Measurements from ENCODE around the gene ERI3. TPM values are rescaled to one million over a fixed set of nuclear protein-coding genes. Genes with fewer than 3 reads are reported as not detected.

Gene ERI3
- total RNA-seq, 1 donor from 2014 or later, result 69.3 TPM

GRCh38 chr1:44237721-44238457, 117.2 kb downstream of the ERI3 start:
- H3K27me3 ChIP-seq, result no peaks in the 10 kb centered on the region
- peak overlapping the region in 1 of 2 donors; percentile 30 for H3K4me3 ChIP-seq
- intact Hi-C loops (cut with DNase I), result no loop called here
- peak; percentile 26 to 59 (median 59) for TF ChIP-seq CTCF (IDR thresholded peaks at IDR 0.05)
- DNase-seq (ENCODE audit: low spot score in 2 of 2), result peak in 1 of 2 donors; percentile 72
- peaks cover 11 to 23% of the 10 kb centered on the region in 2 donors for H3K4me1 ChIP-seq
- no peaks in the 10 kb centered on the region for H3K9me3 ChIP-seq
- H3K27ac ChIP-seq, result peak overlapping the region; percentile 3 to 84
- peaks cover 0 to 4% of the 10 kb centered on the region in 2 donors for H3K36me3 ChIP-seq

- Histone ChIP-seq H3K27ac (no peak overlapping the region), H3K27me3 (no peaks in the 10 kb centered on the region), H3K9me3 (no peaks in the 10 kb centered on the region), H3K36me3 (peaks cover 0 to 12% of the 10 kb centered on the region in 2 donors), H3K4me3 (no peak overlapping the region), H3K4me1 (peaks cover 11 to 23% of the 10 kb centered on the region in 2 donors)
- intact Hi-C loops (cut with DNase I), result no loop called here
- TF ChIP-seq CTCF (IDR thresholded peaks at IDR 0.05), result no peak
- DNase-seq (ENCODE audit: low spot score in 2 of 2), result no peak
These were observed 118.4 kb downstream of the ERI3 start for GRCh38 chr1:44236490-44237272.

- intact Hi-C loops (cut with DNase I), result no loop called here
- no peak overlapping the region for H3K27ac ChIP-seq
- TF ChIP-seq CTCF (IDR thresholded peaks at IDR 0.05), result no peak
These were observed 119.2 kb downstream of the ERI3 start for GRCh38 chr1:44235808-44236207.

GRCh38 chr1:44233593-44233992, 121.5 kb downstream of the ERI3 start:
- Histone ChIP-seq H3K4me1 (peaks cover 0 to 3% of the 10 kb centered on the region in 2 donors), H3K36me3 (peaks cover 0 to 17% of the 10 kb centered on the region in 2 donors), H3K9me3 (no peaks in the 10 kb centered on the region), H3K4me3 (no peak overlapping the region), H3K27ac (no peak overlapping the region), H3K27me3 (no peaks in the 10 kb centered on the region)
- no peak for TF ChIP-seq CTCF (IDR thresholded peaks at IDR 0.05)
- DNase-seq (ENCODE audit: low spot score in 2 of 2), result no peak
- intact Hi-C loops (cut with DNase I), result no loop called here

More at GRCh38 chr1:44235808-44236207, 119.2 kb downstream of the ERI3 start:
- H3K4me1 ChIP-seq, result peaks cover 10 to 20% of the 10 kb centered on the region in 2 donors
- no peaks in the 10 kb centered on the region for H3K27me3 ChIP-seq
- no peak for DNase-seq (ENCODE audit: low spot score in 2 of 2)
- H3K4me3 ChIP-seq, result no peak overlapping the region
- no peaks in the 10 kb centered on the region for H3K9me3 ChIP-seq
- H3K36me3 ChIP-seq, result peaks cover 0 to 17% of the 10 kb centered on the region in 2 donors

- intact Hi-C loops (cut with DNase I), result no loop called here
- no peak overlapping the region for H3K27ac ChIP-seq
- no peaks in the 10 kb centered on the region for H3K4me1 ChIP-seq
- H3K9me3 ChIP-seq, result no peaks in the 10 kb centered on the region
- H3K36me3 ChIP-seq, result peaks cover 0 to 17% of the 10 kb centered on the region in 2 donors
- no peak for DNase-seq (ENCODE audit: low spot score in 2 of 2)
- H3K4me3 ChIP-seq, result no peak overlapping the region
- TF ChIP-seq CTCF (IDR thresholded peaks at IDR 0.05), result no peak
- no peaks in the 10 kb centered on the region for H3K27me3 ChIP-seq
These were observed 124.3 kb downstream of the ERI3 start for GRCh38 chr1:44230796-44231195.
